Activated CD8-positive, alpha-beta T cell treated with anti-CD3 and anti-CD28 coated beads for 36 hours (primary cell): ENCODE data around the gene SPR. TPM values are rescaled to one million over a fixed set of nuclear protein-coding genes. Genes with fewer than 3 reads are reported as not detected.

Experiments used
- ATAC-seq: fragments of 200-7000 bp; cut with Tn5 transposase; one replicate; pipeline ENCODE4 v1.10.0; 2021; ENCODE audit warnings: mild to moderate bottlenecking, moderate library complexity
- CTCF ChIA-PET: fragments of 350-600 bp; sonication (Branson Sonifier 250); formaldehyde crosslinking; loops from one replicate; lab custom pipeline; 2021; ENCODE audit warnings: antibody characterized with exemption; lab: Charles Lee
- POLR2A ChIA-PET: fragments of 350-600 bp; sonication (Branson Sonifier 250); formaldehyde crosslinking; loops from one replicate; lab custom pipeline; 2021; ENCODE audit warnings: antibody characterized with exemption; lab: Charles Lee
- DNase-seq: peaks from one replicate; pipeline ENCODE4 v3.0.0-alpha.2; 2020
- H3K27ac Mint-ChIP-seq: one replicate; pipeline ENCODE4 v1.8.0; 2021; ENCODE audit warnings: mild to moderate bottlenecking, mixed read lengths
- H3K27me3 Mint-ChIP-seq: one replicate; pipeline ENCODE4 v1.8.0; 2021; ENCODE audit warnings: mixed read lengths
- H3K36me3 Mint-ChIP-seq: one replicate; pipeline ENCODE4 v1.8.0; 2021; ENCODE audit warnings: low read depth, mixed read lengths
- H3K4me1 Mint-ChIP-seq: one replicate; pipeline ENCODE4 v1.8.0; 2021; ENCODE audit warnings: low read depth, mixed read lengths
- H3K4me3 Mint-ChIP-seq: one replicate; pipeline ENCODE4 v1.8.0; 2021; ENCODE audit warnings: mild to moderate bottlenecking, moderate library complexity, mixed read lengths
- H3K9me3 Mint-ChIP-seq: one replicate; pipeline ENCODE4 v1.8.0; 2021; ENCODE audit warnings: mixed read lengths
- CTCF ChIP-seq: fragments of 200-600 bp; IDR thresholded peaks from one replicate; pipeline ENCODE4 v1.8.0; 2022; ENCODE audit warnings: antibody characterized with exemption, mild to moderate bottlenecking
- intact Hi-C: fragments of 100-400 bp; cut with micrococcal nuclease; formaldehyde crosslinking; loops from one replicate; pipeline ENCODE4 v1.10.0; 2022
- total RNA-seq, 2 experiments: library from RNA; stranded (reverse); gene quantifications; one replicate each; pipeline ENCODE4 v1.2.3, GENCODE V29; 2021

The SPR gene
- total RNA-seq, 2 experiments from 2014 or later, result 7.8 to 9.4 TPM

- ChIA-PET POLR2A (interaction anchor here (1.2 to 1.3 kb wide), 2 partner anchors 28 to 81 kb away, joined by 3 read pairs; no protein-coding TSS in a partner anchor), CTCF (interaction anchor here (0.7 to 5.0 kb wide), 42 partner anchors 9 to 320 kb away, joined by 3 to 96 read pairs (median 7); partner anchors contain the start of genes EMX1 and RAB11FIP5)
Measured at GRCh38 chr2:72892506-72893173, 5.4 kb downstream of the SPR start.

GRCh38 chr2:72893594-72894319 is 6.5 kb downstream of the SPR start:
- Mint-ChIP-seq H3K27me3 (peaks cover 39% of the 10 kb centered on the region), H3K4me3 (no peak overlapping the region), H3K27ac (no peak overlapping the region), H3K36me3 (peaks cover 9% of the 10 kb centered on the region), H3K4me1 (peaks cover 2% of the 10 kb centered on the region), H3K9me3 (no peaks in the 10 kb centered on the region)
- TF ChIP-seq CTCF, result peak; percentile 21
- intact Hi-C loops, result loop anchor here (2.0 to 5.0 kb wide), 2 partner anchors 79 to 269 kb away; no protein-coding TSS in a partner anchor
- POLR2A ChIA-PET, result interaction anchor here (1.2 to 1.3 kb wide), 2 partner anchors 29 to 80 kb away, joined by 3 read pairs; no protein-coding TSS in a partner anchor
- DNase-seq, result peak; percentile 74
- ATAC-seq, result peak; percentile 90
- CTCF ChIA-PET, result interaction anchor here (0.8 to 5.0 kb wide), 36 partner anchors 9 to 319 kb away, joined by 3 to 96 read pairs (median 8); partner anchors contain the start of gene EMX1

More at GRCh38 chr2:72892506-72893173, 5.4 kb downstream of the SPR start:
- Mint-ChIP-seq H3K4me1 (peaks cover 3% of the 10 kb centered on the region), H3K9me3 (no peaks in the 10 kb centered on the region), H3K36me3 (peaks cover 11% of the 10 kb centered on the region), H3K27me3 (peaks cover 39% of the 10 kb centered on the region), H3K27ac (no peak overlapping the region), H3K4me3 (no peak overlapping the region)
- DNase-seq, result peak; percentile 75
- peak; percentile 89 for ATAC-seq
- TF ChIP-seq CTCF, result peak; percentile 82
- intact Hi-C loops, result loop anchor here (2.0 to 5.0 kb wide), 2 partner anchors 80 to 270 kb away; no protein-coding TSS in a partner anchor

GRCh38 chr2:72894514-72894913 is 7.3 kb downstream of the SPR start:
- H3K27ac Mint-ChIP-seq, result no peak overlapping the region
- ATAC-seq, result no peak
- POLR2A ChIA-PET, result no interaction called here

GRCh38 chr2:72895154-72895553 is 7.9 kb downstream of the SPR start:
- Mint-ChIP-seq H3K27ac (no peak overlapping the region), H3K36me3 (peaks cover 9% of the 10 kb centered on the region), H3K4me3 (no peak overlapping the region), H3K9me3 (no peaks in the 10 kb centered on the region), H3K27me3 (peaks cover 34% of the 10 kb centered on the region), H3K4me1 (no peaks in the 10 kb centered on the region)
- ATAC-seq (no peak), DNase-seq (no peak)
- ChIA-PET POLR2A (no interaction called here), CTCF (interaction anchor here (0.9 to 5.0 kb wide), 6 partner anchors 23 to 282 kb away, joined by 3 to 96 read pairs (median 15); partner anchors contain the start of gene EMX1)
- intact Hi-C loops, result no loop called here
- TF ChIP-seq CTCF, result no peak

More at GRCh38 chr2:72894514-72894913, 7.3 kb downstream of the SPR start:
- no peak for TF ChIP-seq CTCF
- intact Hi-C loops, result loop anchor here (5.0 kb wide), 1 partner anchor 268 kb away; no protein-coding TSS in a partner anchor
- Mint-ChIP-seq H3K4me3 (no peak overlapping the region), H3K9me3 (no peaks in the 10 kb centered on the region), H3K27me3 (peaks cover 38% of the 10 kb centered on the region), H3K4me1 (no peaks in the 10 kb centered on the region), H3K36me3 (peaks cover 9% of the 10 kb centered on the region)
- CTCF ChIA-PET, result interaction anchor here (0.9 to 5.0 kb wide), 16 partner anchors 11 to 283 kb away, joined by 3 to 96 read pairs (median 9); partner anchors contain the start of gene EMX1
- no peak for DNase-seq
